Osteoblast (primary cell): ENCODE data around the gene IMPDH1. TPM values are rescaled to one million over a fixed set of nuclear protein-coding genes. Genes with fewer than 3 reads are reported as not detected.

Source experiments
- DNase-seq: peaks from one replicate; pipeline ENCODE4 v3.0.0; 2011; ENCODE audit warnings: low spot score, mixed read lengths; ENCODE audit not compliant: insufficient read length; ENCODE audit errors: missing footprints
- H2AFZ ChIP-seq: 2 replicates; pipeline ENCODE4 v1.6.0; 2011; ENCODE audit warnings: mild to moderate bottlenecking, low read length
- H3K27ac ChIP-seq: 2 replicates; pipeline ENCODE4 v1.5.1; 2011; ENCODE audit warnings: mild to moderate bottlenecking, low read depth, low read length, moderate library complexity
- H3K27me3 ChIP-seq: 2 replicates; pipeline ENCODE4 v1.6.0; 2012; ENCODE audit warnings: mild to moderate bottlenecking, control low read depth, inconsistent platforms, low read length, moderate library complexity; ENCODE audit not compliant: insufficient read depth
- H3K36me3 ChIP-seq: 2 replicates; pipeline ENCODE4 v1.5.1; 2011; ENCODE audit warnings: mild to moderate bottlenecking, low read length, control low read depth, moderate library complexity; ENCODE audit not compliant: insufficient read depth
- H3K4me1 ChIP-seq: 2 replicates; pipeline ENCODE4 v1.5.1; 2011; ENCODE audit warnings: mild to moderate bottlenecking, low read length, control low read depth, moderate library complexity; ENCODE audit not compliant: insufficient read depth
- H3K4me2 ChIP-seq: 2 replicates; pipeline ENCODE4 v1.6.0; 2011; ENCODE audit warnings: mild to moderate bottlenecking, low read length; ENCODE audit not compliant: insufficient read depth
- H3K4me3 ChIP-seq: fragments of 200-600 bp; sonication (generic); 3 replicates; pipeline ENCODE4 v1.5.1; 2012; ENCODE audit warnings: mild to moderate bottlenecking, low read length, inconsistent platforms; ENCODE audit not compliant: insufficient read depth
- H3K79me2 ChIP-seq: 2 replicates; pipeline ENCODE4 v1.6.0; 2012; ENCODE audit warnings: mild to moderate bottlenecking, low read length, control low read depth, inconsistent platforms; ENCODE audit not compliant: insufficient read depth
- H3K9me3 ChIP-seq: 2 replicates; pipeline ENCODE4 v1.5.1; 2011; ENCODE audit warnings: low read depth, low read length, control low read depth
- H4K20me1 ChIP-seq: 2 replicates; pipeline ENCODE4 v1.6.0; 2012; ENCODE audit warnings: mild to moderate bottlenecking, low read length, control low read depth; ENCODE audit not compliant: insufficient read depth
- total RNA-seq: library from RNA; depleted of rRNA; stranded (reverse); fragments of >200 nt; gene quantifications from 2 replicates; pipeline ENCODE4 v1.2.3, GENCODE V29; 2012
- TF ChIP-seq, protein P1 (sequence below): IDR thresholded peaks from 2 replicates; pipeline ENCODE4 v1.5.1; 2011; ENCODE audit warnings: mild to moderate bottlenecking, low read depth, low read length, moderate library complexity; ENCODE audit errors: extremely low read depth

The IMPDH1 gene
- total RNA-seq, 1 donor = 35.8 TPM

DNA sequence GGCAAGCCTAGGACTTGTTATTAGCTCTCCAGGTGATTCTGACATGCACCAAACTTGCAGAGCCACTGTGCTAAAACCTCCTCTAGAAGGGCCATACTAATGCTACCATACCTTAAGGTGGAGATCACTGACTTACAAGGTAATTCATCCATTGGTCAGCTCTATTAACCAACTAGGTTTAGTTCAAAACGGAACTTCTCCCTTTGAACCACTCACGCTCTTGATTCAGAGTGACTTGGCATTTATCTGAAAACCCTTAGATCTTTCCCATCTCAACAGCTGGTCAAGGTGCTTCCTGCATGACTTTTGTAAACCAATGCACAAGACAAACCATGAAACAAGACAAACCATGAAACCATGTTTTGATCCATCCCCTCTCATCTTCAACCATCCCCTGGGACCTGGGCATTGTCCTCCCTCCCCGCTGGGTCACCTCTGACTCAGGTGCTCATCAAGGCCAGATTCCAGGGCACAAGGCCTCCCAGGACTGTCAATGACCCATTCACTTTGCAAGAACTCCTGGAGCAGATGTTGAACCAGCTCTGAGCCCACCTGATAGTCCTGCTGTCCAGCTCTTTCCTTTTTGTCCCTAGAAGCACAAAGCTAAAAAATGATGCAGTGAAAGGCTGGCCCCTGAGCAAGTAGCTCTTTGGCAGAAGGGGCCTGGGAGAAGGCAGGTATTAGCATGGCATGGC lies 18.8 kb downstream of the IMPDH1 start:
- no peak overlapping the region for H3K4me2 ChIP-seq
- peaks cover 16% of the 10 kb centered on the region for H3K36me3 ChIP-seq
- H3K27me3 ChIP-seq = peaks cover 2% of the 10 kb centered on the region
- H2AFZ ChIP-seq = no peak overlapping the region
- no peaks in the 10 kb centered on the region for H3K4me1 ChIP-seq
- H3K79me2 ChIP-seq = no peaks in the 10 kb centered on the region
- H3K27ac ChIP-seq = no peak overlapping the region
- H3K9me3 ChIP-seq = no peaks in the 10 kb centered on the region
- TF ChIP-seq, protein P1, sequence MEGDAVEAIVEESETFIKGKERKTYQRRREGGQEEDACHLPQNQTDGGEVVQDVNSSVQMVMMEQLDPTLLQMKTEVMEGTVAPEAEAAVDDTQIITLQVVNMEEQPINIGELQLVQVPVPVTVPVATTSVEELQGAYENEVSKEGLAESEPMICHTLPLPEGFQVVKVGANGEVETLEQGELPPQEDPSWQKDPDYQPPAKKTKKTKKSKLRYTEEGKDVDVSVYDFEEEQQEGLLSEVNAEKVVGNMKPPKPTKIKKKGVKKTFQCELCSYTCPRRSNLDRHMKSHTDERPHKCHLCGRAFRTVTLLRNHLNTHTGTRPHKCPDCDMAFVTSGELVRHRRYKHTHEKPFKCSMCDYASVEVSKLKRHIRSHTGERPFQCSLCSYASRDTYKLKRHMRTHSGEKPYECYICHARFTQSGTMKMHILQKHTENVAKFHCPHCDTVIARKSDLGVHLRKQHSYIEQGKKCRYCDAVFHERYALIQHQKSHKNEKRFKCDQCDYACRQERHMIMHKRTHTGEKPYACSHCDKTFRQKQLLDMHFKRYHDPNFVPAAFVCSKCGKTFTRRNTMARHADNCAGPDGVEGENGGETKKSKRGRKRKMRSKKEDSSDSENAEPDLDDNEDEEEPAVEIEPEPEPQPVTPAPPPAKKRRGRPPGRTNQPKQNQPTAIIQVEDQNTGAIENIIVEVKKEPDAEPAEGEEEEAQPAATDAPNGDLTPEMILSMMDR = no peak
- H4K20me1 ChIP-seq = no peaks in the 10 kb centered on the region
- DNase-seq = peak; percentile 85
- H3K4me3 ChIP-seq = no peak overlapping the region

DNA sequence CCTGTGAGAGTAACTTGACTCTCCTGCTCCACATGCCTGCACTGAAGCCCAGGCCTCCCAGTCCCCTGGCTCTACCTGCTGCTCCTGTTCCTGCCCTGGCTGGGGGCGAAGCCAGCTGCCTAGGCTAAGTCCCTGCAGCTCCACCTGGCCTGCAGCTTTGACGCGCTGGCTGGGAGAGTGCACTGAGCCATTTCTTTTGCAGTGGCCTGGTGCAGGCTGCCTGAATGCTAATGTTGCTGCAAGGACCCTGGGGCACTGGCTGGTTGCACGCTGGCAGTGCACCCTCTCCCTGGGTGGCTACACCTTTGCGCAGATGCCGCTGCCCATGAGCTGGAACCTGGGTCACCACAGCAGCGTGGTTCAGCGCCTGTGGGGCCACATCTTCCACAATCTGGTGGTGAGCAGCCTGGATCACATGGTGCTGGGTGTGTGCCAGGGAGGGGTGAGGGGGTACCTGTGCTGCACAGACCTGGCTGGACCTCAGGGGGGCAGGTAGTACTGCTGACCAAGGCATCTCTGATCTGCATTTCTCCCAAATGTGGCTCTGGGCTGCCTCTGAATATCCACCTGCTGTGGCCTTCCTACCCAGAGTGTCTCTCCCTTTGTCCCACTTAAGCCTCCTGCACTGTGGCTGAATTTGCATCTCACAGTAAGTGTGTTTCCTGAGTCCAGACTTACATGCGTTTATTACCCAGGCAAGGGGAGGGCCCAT lies 20.0 kb downstream of the IMPDH1 start:
- H3K4me2 ChIP-seq = no peak overlapping the region

DNA sequence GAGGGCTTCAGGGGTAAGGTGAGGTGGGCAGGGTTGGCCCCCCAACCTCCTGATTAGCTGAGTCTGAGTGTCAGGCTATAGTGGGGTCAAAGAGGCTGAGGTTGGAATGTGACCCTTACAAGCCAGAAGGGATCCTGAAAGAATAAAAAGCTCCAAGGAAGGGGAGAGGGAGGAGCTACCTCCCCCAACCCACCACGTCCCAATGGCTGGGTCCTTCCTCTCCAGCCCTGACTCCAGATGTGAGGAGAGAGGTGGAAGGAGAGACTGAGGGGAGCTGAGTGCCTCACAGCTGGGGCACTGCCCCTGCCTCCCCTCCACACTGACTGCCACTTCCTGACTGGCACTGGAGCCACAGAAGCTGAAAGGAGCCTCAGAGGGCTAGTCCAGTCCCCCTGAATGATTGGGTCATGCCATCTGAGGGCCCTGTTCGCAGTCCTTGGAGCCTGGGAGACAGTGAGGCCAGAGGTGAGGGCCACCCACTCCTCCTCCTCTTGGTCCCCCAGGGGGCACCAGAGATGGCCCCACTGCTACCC lies 20.6 kb downstream of the IMPDH1 start:
- Histone ChIP-seq H2AFZ (no peak overlapping the region), H3K4me1 (no peaks in the 10 kb centered on the region), H3K27ac (no peak overlapping the region), H3K4me2 (no peak overlapping the region), H3K4me3 (no peak overlapping the region), H3K9me3 (no peaks in the 10 kb centered on the region), H3K36me3 (no peaks in the 10 kb centered on the region), H4K20me1 (no peaks in the 10 kb centered on the region), H3K27me3 (peaks cover 2% of the 10 kb centered on the region), H3K79me2 (no peaks in the 10 kb centered on the region)
- DNase-seq = peak; percentile 60
- TF ChIP-seq, protein P1 = no peak

More for the DNA sequence above, 20.0 kb downstream of the IMPDH1 start:
- no peak overlapping the region for H3K4me3 ChIP-seq
- no peak overlapping the region for H2AFZ ChIP-seq
- H4K20me1 ChIP-seq = no peaks in the 10 kb centered on the region
- peak; percentile 80 for DNase-seq
- H3K79me2 ChIP-seq = no peaks in the 10 kb centered on the region
- no peak overlapping the region for H3K27ac ChIP-seq
- TF ChIP-seq, protein P1 = no peak
- peaks cover 2% of the 10 kb centered on the region for H3K27me3 ChIP-seq
- H3K4me1 ChIP-seq = no peaks in the 10 kb centered on the region
- peaks cover 6% of the 10 kb centered on the region for H3K36me3 ChIP-seq
- H3K9me3 ChIP-seq = no peaks in the 10 kb centered on the region

DNA sequence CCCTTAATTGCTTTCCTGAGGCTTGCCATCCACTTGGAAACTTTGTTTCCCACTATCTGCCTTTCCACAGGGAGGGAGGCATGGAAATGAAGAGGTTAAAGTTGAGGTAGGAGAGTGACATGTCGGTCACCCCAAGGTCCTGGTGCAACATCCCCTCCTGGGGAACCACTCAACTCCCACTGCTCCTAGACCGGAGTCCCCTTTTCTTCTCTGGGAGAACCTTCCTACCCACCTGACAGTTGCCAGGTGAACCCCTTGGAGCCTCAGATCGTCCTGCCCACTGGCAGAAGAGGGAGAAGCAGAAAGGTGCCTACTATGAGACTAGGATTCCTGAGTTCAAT lies 21.7 kb downstream of the IMPDH1 start:
- Histone ChIP-seq H2AFZ (no peak overlapping the region), H3K27me3 (peaks cover 2% of the 10 kb centered on the region)

More for the DNA sequence above, 21.7 kb downstream of the IMPDH1 start:
- no peaks in the 10 kb centered on the region for H4K20me1 ChIP-seq
- H3K9me3 ChIP-seq = no peaks in the 10 kb centered on the region
- H3K36me3 ChIP-seq = no peaks in the 10 kb centered on the region
- H3K4me3 ChIP-seq = no peak overlapping the region
- no peaks in the 10 kb centered on the region for H3K79me2 ChIP-seq
- TF ChIP-seq, protein P1 = no peak
- H3K27ac ChIP-seq = no peak overlapping the region
- no peak for DNase-seq
- no peak overlapping the region for H3K4me2 ChIP-seq
- no peaks in the 10 kb centered on the region for H3K4me1 ChIP-seq
